ENCODE data around the gene RPL38. TPM values are rescaled to one million over a fixed set of nuclear protein-coding genes. Genes with fewer than 3 reads are reported as not detected.

RPL38 gene
- total RNA-seq, 1 donor from 2014 or later: 436 TPM

DNA sequence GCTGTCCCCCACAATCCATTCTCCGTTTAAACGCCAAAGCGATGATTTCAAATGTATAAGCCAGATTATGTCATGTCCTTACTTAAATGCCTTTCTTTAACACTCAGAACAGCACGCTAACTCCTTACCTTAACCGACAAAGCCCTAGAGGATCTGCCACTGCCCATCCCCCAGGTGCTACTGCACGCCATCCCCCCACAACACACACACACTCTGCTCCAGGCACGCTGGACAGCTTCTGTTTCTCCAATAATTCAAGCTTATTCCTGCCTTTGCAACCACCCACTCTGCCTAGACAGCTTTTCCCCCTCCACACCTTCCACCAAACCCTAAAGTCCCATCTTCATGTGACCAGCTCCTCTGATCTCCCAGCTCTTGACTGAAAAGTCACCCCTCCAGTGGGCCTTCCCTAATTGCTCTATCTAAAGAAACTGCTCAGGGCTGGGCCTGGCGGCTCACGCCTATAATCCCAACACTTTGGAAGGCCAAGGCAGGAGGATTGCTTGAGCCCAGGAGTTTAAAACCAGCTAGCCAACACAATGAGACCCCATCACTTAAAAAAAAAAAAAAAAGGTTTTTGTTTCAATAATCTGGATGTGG lies 38.9 kb upstream of the RPL38 start:
- TF ChIP-seq, protein P1, sequence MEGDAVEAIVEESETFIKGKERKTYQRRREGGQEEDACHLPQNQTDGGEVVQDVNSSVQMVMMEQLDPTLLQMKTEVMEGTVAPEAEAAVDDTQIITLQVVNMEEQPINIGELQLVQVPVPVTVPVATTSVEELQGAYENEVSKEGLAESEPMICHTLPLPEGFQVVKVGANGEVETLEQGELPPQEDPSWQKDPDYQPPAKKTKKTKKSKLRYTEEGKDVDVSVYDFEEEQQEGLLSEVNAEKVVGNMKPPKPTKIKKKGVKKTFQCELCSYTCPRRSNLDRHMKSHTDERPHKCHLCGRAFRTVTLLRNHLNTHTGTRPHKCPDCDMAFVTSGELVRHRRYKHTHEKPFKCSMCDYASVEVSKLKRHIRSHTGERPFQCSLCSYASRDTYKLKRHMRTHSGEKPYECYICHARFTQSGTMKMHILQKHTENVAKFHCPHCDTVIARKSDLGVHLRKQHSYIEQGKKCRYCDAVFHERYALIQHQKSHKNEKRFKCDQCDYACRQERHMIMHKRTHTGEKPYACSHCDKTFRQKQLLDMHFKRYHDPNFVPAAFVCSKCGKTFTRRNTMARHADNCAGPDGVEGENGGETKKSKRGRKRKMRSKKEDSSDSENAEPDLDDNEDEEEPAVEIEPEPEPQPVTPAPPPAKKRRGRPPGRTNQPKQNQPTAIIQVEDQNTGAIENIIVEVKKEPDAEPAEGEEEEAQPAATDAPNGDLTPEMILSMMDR (IDR thresholded peaks at IDR 0.05; ENCODE audit: insufficient read depth, low read length, severe bottlenecking): no peak
- DNase-seq (ENCODE audit: low read depth): no peak
- Histone ChIP-seq H3K4me3 (ENCODE audit: low read depth, low read length) (no peak overlapping the region), H3K27me3 (ENCODE audit: control insufficient read depth, insufficient read depth, low read length) (no peaks in the 10 kb centered on the region), H3K36me3 (ENCODE audit: control insufficient read depth, insufficient read depth, low read length) (no peaks in the 10 kb centered on the region)
- FAIRE-seq: no peak

DNA sequence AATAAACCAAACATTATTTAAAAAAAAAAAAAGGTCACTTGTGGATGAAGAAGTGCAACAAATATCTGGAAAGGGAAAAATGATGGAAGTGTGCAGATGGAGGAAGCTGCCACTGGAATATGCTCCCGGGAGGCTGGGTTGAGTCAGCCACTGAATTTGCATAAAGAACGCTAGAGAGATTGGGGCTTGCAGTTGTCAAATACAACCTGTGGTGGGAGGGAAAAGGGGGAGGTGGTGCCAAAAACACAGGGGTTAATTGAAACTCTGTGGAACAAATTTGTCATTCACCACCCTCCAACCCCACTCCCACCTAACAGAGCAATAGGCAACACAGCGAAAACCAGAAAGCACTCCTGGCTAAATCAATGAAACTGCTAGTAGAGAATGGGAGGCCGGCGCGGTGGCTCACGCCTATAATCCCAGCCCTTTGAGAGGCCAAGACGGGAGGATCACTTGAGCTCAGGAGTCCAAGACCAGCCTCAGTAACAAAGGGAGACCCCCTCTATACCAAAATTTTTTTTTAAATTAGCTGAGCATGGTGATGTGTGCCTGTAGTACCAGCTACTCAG lies 37.6 kb upstream of the RPL38 start:
- Histone ChIP-seq H3K27me3 (ENCODE audit: control insufficient read depth, insufficient read depth, low read length) (no peaks in the 10 kb centered on the region), H3K36me3 (ENCODE audit: control insufficient read depth, insufficient read depth, low read length) (no peaks in the 10 kb centered on the region), H3K4me3 (ENCODE audit: low read depth, low read length) (no peak overlapping the region)
- TF ChIP-seq, protein P1 (IDR thresholded peaks at IDR 0.05; ENCODE audit: insufficient read depth, low read length, severe bottlenecking): no peak
- FAIRE-seq (no peak), DNase-seq (ENCODE audit: low read depth) (no peak)

DNA sequence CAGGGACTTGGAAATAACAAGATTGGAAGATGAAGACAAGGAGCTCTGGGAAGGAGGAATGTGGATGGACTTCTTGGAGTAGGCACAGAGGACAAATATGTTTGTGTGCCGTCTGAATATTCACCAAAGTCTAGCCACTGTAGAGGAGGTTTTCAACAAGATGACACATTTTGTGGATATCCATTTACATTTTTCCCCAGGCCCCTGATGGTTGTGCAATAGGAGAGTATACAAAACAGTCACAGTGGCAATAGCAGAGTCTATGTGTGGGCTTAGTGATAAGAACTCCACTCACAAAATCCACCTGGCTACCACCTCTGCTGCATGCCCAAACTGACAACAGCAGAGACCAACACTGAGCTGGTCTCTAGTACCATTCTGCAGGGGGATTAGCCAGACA lies 32.6 kb upstream of the RPL38 start:
- TF ChIP-seq, protein P1 (IDR thresholded peaks at IDR 0.05; ENCODE audit: insufficient read depth, low read length, severe bottlenecking): no peak
- no peak for DNase-seq (ENCODE audit: low read depth)
- Histone ChIP-seq H3K4me3 (ENCODE audit: low read depth, low read length) (no peak overlapping the region), H3K27me3 (ENCODE audit: control insufficient read depth, insufficient read depth, low read length) (peaks cover 5% of the 10 kb centered on the region), H3K36me3 (ENCODE audit: control insufficient read depth, insufficient read depth, low read length) (no peaks in the 10 kb centered on the region)
- no peak for FAIRE-seq

DNA sequence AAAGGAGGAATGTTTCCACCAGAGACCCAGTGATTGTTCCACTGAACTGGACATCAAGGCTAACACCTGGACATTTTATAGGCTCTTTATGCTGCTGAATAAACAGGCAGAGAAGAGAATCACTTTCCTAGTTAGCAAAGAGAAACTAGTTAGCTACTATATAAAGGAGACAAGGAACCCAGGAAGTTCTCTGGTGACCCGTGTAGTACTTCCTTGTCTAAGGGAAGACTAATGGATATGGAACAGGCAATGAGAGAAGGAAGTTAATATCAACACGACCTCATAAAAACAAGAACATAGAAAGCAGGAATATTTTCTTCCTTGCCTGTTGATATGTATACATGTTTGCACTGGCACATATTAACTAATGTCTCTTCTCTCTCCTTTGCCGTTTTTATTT lies 30.8 kb upstream of the RPL38 start:
- H3K4me3 ChIP-seq (ENCODE audit: low read depth, low read length): no peak overlapping the region
- FAIRE-seq (no peak), DNase-seq (ENCODE audit: low read depth) (no peak)
- no peaks in the 10 kb centered on the region for H3K36me3 ChIP-seq (ENCODE audit: control insufficient read depth, insufficient read depth, low read length)
- peaks cover 5% of the 10 kb centered on the region for H3K27me3 ChIP-seq (ENCODE audit: control insufficient read depth, insufficient read depth, low read length)
- TF ChIP-seq, protein P1 (IDR thresholded peaks at IDR 0.05; ENCODE audit: insufficient read depth, low read length, severe bottlenecking): no peak

DNA sequence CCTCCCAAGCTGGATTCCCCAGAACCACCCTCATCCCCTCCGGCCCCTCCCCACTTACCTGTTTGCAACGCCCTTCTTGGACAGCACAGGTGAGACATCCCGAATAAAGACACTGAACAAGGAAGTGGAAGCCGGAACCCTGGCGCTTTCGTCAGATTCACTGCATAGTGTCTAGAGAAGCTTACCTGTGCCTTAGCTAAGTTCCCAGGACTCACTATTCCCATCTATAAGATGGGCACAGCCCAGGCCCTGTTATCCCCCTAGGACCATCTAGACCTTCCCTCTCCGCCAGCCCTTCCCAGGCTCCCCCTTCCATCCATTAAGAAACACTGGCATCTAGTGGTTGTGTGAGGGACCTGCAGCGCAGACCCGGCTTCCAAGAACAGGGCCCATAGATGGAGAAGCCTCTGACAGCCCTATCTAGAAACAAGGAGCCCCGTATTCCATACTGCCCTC lies 26.9 kb upstream of the RPL38 start:
- H3K27me3 ChIP-seq (ENCODE audit: control insufficient read depth, insufficient read depth, low read length): peaks cover 8% of the 10 kb centered on the region
- no peak overlapping the region for H3K4me3 ChIP-seq (ENCODE audit: low read depth, low read length)
- FAIRE-seq: no peak
- DNase-seq (ENCODE audit: low read depth): peak; percentile 49
- TF ChIP-seq, protein P1 (IDR thresholded peaks at IDR 0.05; ENCODE audit: insufficient read depth, low read length, severe bottlenecking): peak; percentile 78
- no peaks in the 10 kb centered on the region for H3K36me3 ChIP-seq (ENCODE audit: control insufficient read depth, insufficient read depth, low read length)
